ENCODE measurements around the gene UBE2E2.

The UBE2E2 gene

GRCh38 chr3:23479615-23480328 lies 276.6 kb downstream of the UBE2E2 start:
- TF ChIP-seq, protein P1, sequence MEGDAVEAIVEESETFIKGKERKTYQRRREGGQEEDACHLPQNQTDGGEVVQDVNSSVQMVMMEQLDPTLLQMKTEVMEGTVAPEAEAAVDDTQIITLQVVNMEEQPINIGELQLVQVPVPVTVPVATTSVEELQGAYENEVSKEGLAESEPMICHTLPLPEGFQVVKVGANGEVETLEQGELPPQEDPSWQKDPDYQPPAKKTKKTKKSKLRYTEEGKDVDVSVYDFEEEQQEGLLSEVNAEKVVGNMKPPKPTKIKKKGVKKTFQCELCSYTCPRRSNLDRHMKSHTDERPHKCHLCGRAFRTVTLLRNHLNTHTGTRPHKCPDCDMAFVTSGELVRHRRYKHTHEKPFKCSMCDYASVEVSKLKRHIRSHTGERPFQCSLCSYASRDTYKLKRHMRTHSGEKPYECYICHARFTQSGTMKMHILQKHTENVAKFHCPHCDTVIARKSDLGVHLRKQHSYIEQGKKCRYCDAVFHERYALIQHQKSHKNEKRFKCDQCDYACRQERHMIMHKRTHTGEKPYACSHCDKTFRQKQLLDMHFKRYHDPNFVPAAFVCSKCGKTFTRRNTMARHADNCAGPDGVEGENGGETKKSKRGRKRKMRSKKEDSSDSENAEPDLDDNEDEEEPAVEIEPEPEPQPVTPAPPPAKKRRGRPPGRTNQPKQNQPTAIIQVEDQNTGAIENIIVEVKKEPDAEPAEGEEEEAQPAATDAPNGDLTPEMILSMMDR (IDR thresholded peaks at IDR 0.05; ENCODE audit: low read depth, low read length, missing control alignments) = no peak
- H3K4me3 ChIP-seq (replicated peaks; ENCODE audit: low read depth, low read length) = no peak overlapping the region
- DNase-seq (ENCODE audit: extremely low read depth, low read depth) = no peak

GRCh38 chr3:23480329-23480714 lies 277.2 kb downstream of the UBE2E2 start:
- no peak for DNase-seq (ENCODE audit: extremely low read depth, low read depth)
- no peak overlapping the region for H3K4me3 ChIP-seq (replicated peaks; ENCODE audit: low read depth, low read length)
- TF ChIP-seq, protein P1 (IDR thresholded peaks at IDR 0.05; ENCODE audit: low read depth, low read length, missing control alignments) = no peak

- no peak overlapping the region for H3K4me3 ChIP-seq (replicated peaks; ENCODE audit: low read depth, low read length)
- TF ChIP-seq, protein P1 (IDR thresholded peaks at IDR 0.05; ENCODE audit: low read depth, low read length, missing control alignments) = no peak
- no peak for DNase-seq (ENCODE audit: extremely low read depth, low read depth)
These were observed 278.0 kb downstream of the UBE2E2 start for GRCh38 chr3:23481011-23481615.

GRCh38 chr3:23481616-23482278 lies 278.6 kb downstream of the UBE2E2 start:
- no peak overlapping the region for H3K4me3 ChIP-seq (replicated peaks; ENCODE audit: low read depth, low read length)
- DNase-seq (ENCODE audit: extremely low read depth, low read depth) = no peak
- TF ChIP-seq, protein P1 (IDR thresholded peaks at IDR 0.05; ENCODE audit: low read depth, low read length, missing control alignments) = no peak

DNA sequence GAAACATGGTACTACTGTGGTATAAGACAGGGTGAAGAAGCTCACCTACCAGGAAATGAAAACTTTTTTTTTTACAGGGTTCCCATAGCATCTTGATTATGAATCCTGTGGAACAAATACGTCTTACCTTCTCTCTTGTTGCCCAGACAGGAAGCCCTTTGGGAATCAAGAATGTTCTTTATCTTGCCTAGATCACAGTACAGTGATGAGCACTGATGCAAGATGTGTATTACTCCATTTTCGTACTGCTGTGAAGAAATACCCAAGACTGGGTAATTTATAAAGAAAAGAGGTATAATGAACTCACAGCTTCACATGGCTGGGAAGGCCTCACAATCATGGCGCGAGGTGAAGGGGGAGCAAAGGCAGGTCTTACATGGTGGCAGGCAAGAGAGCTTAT lies 281.3 kb downstream of the UBE2E2 start:
- H3K4me3 ChIP-seq (replicated peaks; ENCODE audit: low read depth, low read length) = no peak overlapping the region
- DNase-seq (ENCODE audit: extremely low read depth, low read depth) = no peak
- TF ChIP-seq, protein P1 (IDR thresholded peaks at IDR 0.05; ENCODE audit: low read depth, low read length, missing control alignments) = no peak

- no peak for DNase-seq (ENCODE audit: extremely low read depth, low read depth)
- TF ChIP-seq, protein P1 (IDR thresholded peaks at IDR 0.05; ENCODE audit: low read depth, low read length, missing control alignments) = no peak
- no peak overlapping the region for H3K4me3 ChIP-seq (replicated peaks; ENCODE audit: low read depth, low read length)
These were observed 282.8 kb downstream of the UBE2E2 start for GRCh38 chr3:23485922-23486321.

Data from HFF-Myc (cell line).